ENCODE measurements around the gene HCLS1.

Gene HCLS1

DNA sequence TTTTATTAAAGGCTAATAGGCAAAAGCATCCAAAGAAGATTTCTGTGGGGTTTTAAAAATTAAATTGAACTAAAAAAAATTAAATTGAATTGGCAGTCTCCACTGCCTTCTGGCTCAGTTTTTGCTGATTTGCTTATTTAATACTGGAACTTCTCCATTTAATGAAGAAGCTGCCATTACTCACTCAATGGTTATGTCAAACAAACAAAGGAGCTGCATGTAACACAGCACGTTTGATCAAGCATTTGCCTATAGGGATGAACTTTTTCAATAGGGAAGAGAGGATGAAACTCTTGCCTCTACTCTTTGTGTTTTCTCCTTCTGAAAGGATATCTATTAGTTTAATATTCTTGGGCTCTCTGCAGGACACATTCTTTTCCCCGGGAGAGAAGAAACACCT, 4.8 kb upstream of the HCLS1 start:
- H3K79me2 ChIP-seq (ENCODE audit: insufficient read depth, low read length) = no peaks in the 10 kb centered on the region

GRCh38 chr3:121663171-121663847, 2.6 kb upstream of the HCLS1 start:
- Histone ChIP-seq H3K9ac (ENCODE audit: low read length) (no peak overlapping the region), H4K20me1 (ENCODE audit: low read depth, low read length) (no peaks in the 10 kb centered on the region), H2AFZ (ENCODE audit: low read depth, low read length, severe bottlenecking) (no peak overlapping the region), H3K36me3 (ENCODE audit: low read length) (no peaks in the 10 kb centered on the region), H3K9me2 (replicated peaks; ENCODE audit: insufficient read depth, low read length) (no peaks in the 10 kb centered on the region), H3K79me2 (ENCODE audit: insufficient read depth, low read length) (peaks cover 20% of the 10 kb centered on the region), H3K9me3 (ENCODE audit: insufficient read depth, low read length) (no peaks in the 10 kb centered on the region), H3F3A (ENCODE audit: insufficient read depth) (no peaks in the 10 kb centered on the region), H3K4me3 (ENCODE audit: insufficient read depth, low read length, poor library complexity, severe bottlenecking) (no peak overlapping the region), H3K4me2 (ENCODE audit: low read depth, low read length, poor library complexity, severe bottlenecking) (no peak overlapping the region), H3K27me3 (ENCODE audit: low read length) (no peaks in the 10 kb centered on the region), H3K27ac (ENCODE audit: low read depth, low read length) (no peak overlapping the region)
- no peak for TF ChIP-seq EZH2phosphoT487 (conservative IDR thresholded peaks at IDR 0.05; ENCODE audit: low read length)
- TF ChIP-seq, protein P1, sequence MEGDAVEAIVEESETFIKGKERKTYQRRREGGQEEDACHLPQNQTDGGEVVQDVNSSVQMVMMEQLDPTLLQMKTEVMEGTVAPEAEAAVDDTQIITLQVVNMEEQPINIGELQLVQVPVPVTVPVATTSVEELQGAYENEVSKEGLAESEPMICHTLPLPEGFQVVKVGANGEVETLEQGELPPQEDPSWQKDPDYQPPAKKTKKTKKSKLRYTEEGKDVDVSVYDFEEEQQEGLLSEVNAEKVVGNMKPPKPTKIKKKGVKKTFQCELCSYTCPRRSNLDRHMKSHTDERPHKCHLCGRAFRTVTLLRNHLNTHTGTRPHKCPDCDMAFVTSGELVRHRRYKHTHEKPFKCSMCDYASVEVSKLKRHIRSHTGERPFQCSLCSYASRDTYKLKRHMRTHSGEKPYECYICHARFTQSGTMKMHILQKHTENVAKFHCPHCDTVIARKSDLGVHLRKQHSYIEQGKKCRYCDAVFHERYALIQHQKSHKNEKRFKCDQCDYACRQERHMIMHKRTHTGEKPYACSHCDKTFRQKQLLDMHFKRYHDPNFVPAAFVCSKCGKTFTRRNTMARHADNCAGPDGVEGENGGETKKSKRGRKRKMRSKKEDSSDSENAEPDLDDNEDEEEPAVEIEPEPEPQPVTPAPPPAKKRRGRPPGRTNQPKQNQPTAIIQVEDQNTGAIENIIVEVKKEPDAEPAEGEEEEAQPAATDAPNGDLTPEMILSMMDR (IDR thresholded peaks at IDR 0.05; ENCODE audit: insufficient read depth, low read length, poor library complexity, severe bottlenecking) = no peak

More for the DNA sequence above, 4.8 kb upstream of the HCLS1 start:
- no peak overlapping the region for H3K4me2 ChIP-seq (ENCODE audit: low read depth, low read length, poor library complexity, severe bottlenecking)
- H3K9me2 ChIP-seq (replicated peaks; ENCODE audit: insufficient read depth, low read length) = no peaks in the 10 kb centered on the region
- no peaks in the 10 kb centered on the region for H3K27me3 ChIP-seq (ENCODE audit: low read length)
- H3K9ac ChIP-seq (ENCODE audit: low read length) = no peak overlapping the region
- H3K27ac ChIP-seq (ENCODE audit: low read depth, low read length) = no peak overlapping the region
- H3K9me3 ChIP-seq (ENCODE audit: insufficient read depth, low read length) = no peaks in the 10 kb centered on the region
- H4K20me1 ChIP-seq (ENCODE audit: low read depth, low read length) = no peaks in the 10 kb centered on the region
- H2AFZ ChIP-seq (ENCODE audit: low read depth, low read length, severe bottlenecking) = no peak overlapping the region
- H3K4me3 ChIP-seq (ENCODE audit: insufficient read depth, low read length, poor library complexity, severe bottlenecking) = no peak overlapping the region
- TF ChIP-seq EZH2phosphoT487 (conservative IDR thresholded peaks at IDR 0.05; ENCODE audit: low read length) = no peak
- TF ChIP-seq, protein P1 (IDR thresholded peaks at IDR 0.05; ENCODE audit: insufficient read depth, low read length, poor library complexity, severe bottlenecking) = no peak
- H3K36me3 ChIP-seq (ENCODE audit: low read length) = no peaks in the 10 kb centered on the region
- no peaks in the 10 kb centered on the region for H3F3A ChIP-seq (ENCODE audit: insufficient read depth)

GRCh38 chr3:121662742-121663141, 2.0 kb upstream of the HCLS1 start:
- Histone ChIP-seq H3K36me3 (ENCODE audit: low read length) (no peaks in the 10 kb centered on the region), H3K79me2 (ENCODE audit: insufficient read depth, low read length) (peaks cover 26% of the 10 kb centered on the region), H4K20me1 (ENCODE audit: low read depth, low read length) (no peaks in the 10 kb centered on the region), H3K27me3 (ENCODE audit: low read length) (no peaks in the 10 kb centered on the region), H3K4me3 (ENCODE audit: insufficient read depth, low read length, poor library complexity, severe bottlenecking) (no peak overlapping the region), H3K27ac (ENCODE audit: low read depth, low read length) (no peak overlapping the region), H2AFZ (ENCODE audit: low read depth, low read length, severe bottlenecking) (no peak overlapping the region), H3K9me2 (replicated peaks; ENCODE audit: insufficient read depth, low read length) (no peaks in the 10 kb centered on the region), H3K4me2 (ENCODE audit: low read depth, low read length, poor library complexity, severe bottlenecking) (no peak overlapping the region), H3K9ac (ENCODE audit: low read length) (no peak overlapping the region), H3F3A (ENCODE audit: insufficient read depth) (no peaks in the 10 kb centered on the region), H3K9me3 (ENCODE audit: insufficient read depth, low read length) (no peaks in the 10 kb centered on the region)
- no peak for TF ChIP-seq EZH2phosphoT487 (conservative IDR thresholded peaks at IDR 0.05; ENCODE audit: low read length)
- TF ChIP-seq, protein P1 (IDR thresholded peaks at IDR 0.05; ENCODE audit: insufficient read depth, low read length, poor library complexity, severe bottlenecking) = no peak

All from SU-DHL-6 (cell line).